Colonic mucosa (tissue), 4 donors: ENCODE measurements around the gene HSFX4. TPM values are rescaled to one million over a fixed set of nuclear protein-coding genes. Genes with fewer than 3 reads are reported as not detected.
"Not testable (repeated sequence)": the region's sequence is repeated elsewhere in the genome, so short reads cannot be mapped to it uniquely, and the experiment has no call there.

Experiments
- DNase-seq: peaks from one replicate; pipeline ENCODE4 v3.0.0-alpha.2; 2020
- H3K27ac ChIP-seq: fragments of 200-600 bp; one replicate; pipeline ENCODE4 v1.8.0; 2021
- H3K27me3 ChIP-seq: fragments of 200-600 bp; one replicate; pipeline ENCODE4 v1.8.0; 2021
- H3K36me3 ChIP-seq: fragments of 200-600 bp; one replicate; pipeline ENCODE4 v1.8.0; 2021
- H3K4me1 ChIP-seq: fragments of 200-600 bp; one replicate; pipeline ENCODE4 v1.8.0; 2021; ENCODE audit warnings: mild to moderate bottlenecking
- H3K4me3 ChIP-seq: fragments of 200-600 bp; one replicate; pipeline ENCODE4 v1.8.0; 2021
- H3K9ac ChIP-seq, 2 donors: one replicate each; pipeline ENCODE4 v1.7.0; 2013; ENCODE audit warnings: control low read depth in 2 of 2, low read depth in 2 of 2, low read length in 2 of 2
- H3K9me3 ChIP-seq: fragments of 200-600 bp; one replicate; pipeline ENCODE4 v1.8.0; 2021
- intact Hi-C: fragments of 100-400 bp; cut with DNase I; formaldehyde crosslinking; loops from one replicate; pipeline ENCODE4 v1.14.1; 2022
- total RNA-seq, 2 donors: library from RNA; stranded (reverse); fragmentation: NEBNext Ultra II Directional in 1 of 2; extraction: Animal tissue kit (Norgen Biotek cat#: 25700) in 1 of 2; gene quantifications; one replicate each; pipeline ENCODE4 v1.2.1, GENCODE V29; 2021
- TF ChIP-seq, protein P1 (sequence below): fragments of 200-600 bp; IDR thresholded peaks from one replicate; pipeline ENCODE4 v1.8.0; 2022; ENCODE audit warnings: antibody characterized with exemption, mild to moderate bottlenecking
- donor health status: healthy.
- donor health status: DM: no; HTN: no; CAD: no.
- donor health status: DM: no; HTN: no; CAD: no.

HSFX4 gene
- total RNA-seq, 2 donors from 2014 or later = not detected

DNA sequence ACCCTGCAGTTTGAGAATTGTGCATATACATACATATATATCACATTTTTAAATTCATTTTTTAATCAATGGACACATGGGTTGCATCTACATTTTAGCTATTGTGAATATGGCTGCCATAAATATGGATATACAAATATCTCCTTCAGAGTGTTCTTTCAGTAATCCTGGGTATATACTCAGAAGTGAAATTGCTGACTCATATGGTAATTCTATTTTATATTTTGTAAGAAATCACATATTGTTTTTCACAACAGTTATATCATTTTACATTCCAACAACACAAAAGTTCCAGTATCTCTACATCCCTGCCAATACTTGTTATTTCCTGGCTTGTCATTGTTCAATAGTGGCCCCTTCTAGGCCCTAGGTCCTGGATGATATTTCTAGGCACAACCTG, 20.6 kb upstream of the HSFX4 start:
- Histone ChIP-seq H3K4me3 (no peak overlapping the region), H3K27me3 (no peaks in the 10 kb centered on the region), H3K27ac (no peak overlapping the region), H3K9me3 (no peaks in the 10 kb centered on the region), H3K36me3 (no peaks in the 10 kb centered on the region), H3K9ac (no peak overlapping the region), H3K4me1 (no peaks in the 10 kb centered on the region)
- intact Hi-C loops = no loop called here
- TF ChIP-seq, protein P1, sequence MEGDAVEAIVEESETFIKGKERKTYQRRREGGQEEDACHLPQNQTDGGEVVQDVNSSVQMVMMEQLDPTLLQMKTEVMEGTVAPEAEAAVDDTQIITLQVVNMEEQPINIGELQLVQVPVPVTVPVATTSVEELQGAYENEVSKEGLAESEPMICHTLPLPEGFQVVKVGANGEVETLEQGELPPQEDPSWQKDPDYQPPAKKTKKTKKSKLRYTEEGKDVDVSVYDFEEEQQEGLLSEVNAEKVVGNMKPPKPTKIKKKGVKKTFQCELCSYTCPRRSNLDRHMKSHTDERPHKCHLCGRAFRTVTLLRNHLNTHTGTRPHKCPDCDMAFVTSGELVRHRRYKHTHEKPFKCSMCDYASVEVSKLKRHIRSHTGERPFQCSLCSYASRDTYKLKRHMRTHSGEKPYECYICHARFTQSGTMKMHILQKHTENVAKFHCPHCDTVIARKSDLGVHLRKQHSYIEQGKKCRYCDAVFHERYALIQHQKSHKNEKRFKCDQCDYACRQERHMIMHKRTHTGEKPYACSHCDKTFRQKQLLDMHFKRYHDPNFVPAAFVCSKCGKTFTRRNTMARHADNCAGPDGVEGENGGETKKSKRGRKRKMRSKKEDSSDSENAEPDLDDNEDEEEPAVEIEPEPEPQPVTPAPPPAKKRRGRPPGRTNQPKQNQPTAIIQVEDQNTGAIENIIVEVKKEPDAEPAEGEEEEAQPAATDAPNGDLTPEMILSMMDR = no peak
- DNase-seq = no peak

GRCh38 chrX:149909324-149910177, 19.8 kb upstream of the HSFX4 start:
- TF ChIP-seq, protein P1 = no peak
- no peaks in the 10 kb centered on the region for H3K27me3 ChIP-seq
- intact Hi-C loops = no loop called here
- no peaks in the 10 kb centered on the region for H3K9me3 ChIP-seq
- H3K9ac ChIP-seq = no peak overlapping the region
- no peaks in the 10 kb centered on the region for H3K36me3 ChIP-seq
- H3K4me1 ChIP-seq = no peaks in the 10 kb centered on the region
- DNase-seq = no peak
- no peak overlapping the region for H3K27ac ChIP-seq
- no peak overlapping the region for H3K4me3 ChIP-seq

DNA sequence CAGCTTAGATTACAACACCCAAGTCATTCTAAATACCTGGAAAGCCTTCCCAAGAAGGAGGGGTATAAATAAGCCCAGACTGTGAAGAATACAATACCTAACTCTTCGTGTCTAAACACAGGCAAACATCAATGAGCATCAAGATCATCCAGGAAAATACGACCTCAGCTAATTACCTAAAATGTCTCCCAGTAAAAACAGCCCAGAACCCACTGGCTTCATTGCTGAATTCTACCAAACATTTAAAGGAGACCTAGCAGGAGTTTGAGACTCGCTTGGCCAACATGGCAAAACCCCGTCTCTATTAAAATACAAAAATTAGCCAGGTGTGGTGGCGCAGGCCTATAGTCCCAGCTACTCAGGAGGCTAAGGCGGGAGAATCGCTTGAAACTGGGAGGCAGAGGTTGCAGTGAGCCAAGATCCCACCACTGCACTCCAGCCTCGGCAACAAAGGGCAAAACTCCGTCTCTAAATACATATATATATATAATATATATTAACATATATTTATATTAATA, 19.1 kb upstream of the HSFX4 start:
- intact Hi-C loops = no loop called here
- Histone ChIP-seq H3K36me3 (no peaks in the 10 kb centered on the region), H3K4me1 (no peaks in the 10 kb centered on the region), H3K4me3 (no peak overlapping the region), H3K9me3 (no peaks in the 10 kb centered on the region), H3K27ac (no peak overlapping the region), H3K9ac (no peak overlapping the region), H3K27me3 (no peaks in the 10 kb centered on the region)
- TF ChIP-seq, protein P1 = no peak
- no peak for DNase-seq

- TF ChIP-seq, protein P1 = no peak
- no peaks in the 10 kb centered on the region for H3K4me1 ChIP-seq
- H3K4me3 ChIP-seq = no peak overlapping the region
- H3K36me3 ChIP-seq = no peaks in the 10 kb centered on the region
- no peak for DNase-seq
- H3K9me3 ChIP-seq = no peaks in the 10 kb centered on the region
- no peaks in the 10 kb centered on the region for H3K27me3 ChIP-seq
- no peak overlapping the region for H3K9ac ChIP-seq
- intact Hi-C loops = no loop called here
- no peak overlapping the region for H3K27ac ChIP-seq
These were observed 12.5 kb upstream of the HSFX4 start for GRCh38 chrX:149916745-149917392.

- H3K9me3 ChIP-seq, H3K4me3 ChIP-seq, H3K27ac ChIP-seq, H3K36me3 ChIP-seq, H3K9ac ChIP-seq, H3K4me1 ChIP-seq, DNase-seq, H3K27me3 ChIP-seq, intact Hi-C loops: not testable (repeated sequence)
These were observed 5.5 kb upstream of the HSFX4 start for GRCh38 chrX:149923836-149924235.

- H3K36me3 ChIP-seq, H3K4me1 ChIP-seq, H3K27me3 ChIP-seq, intact Hi-C loops, H3K9me3 ChIP-seq, H3K4me3 ChIP-seq, DNase-seq, H3K27ac ChIP-seq, H3K9ac ChIP-seq: not testable (repeated sequence)
These were observed 4.9 kb upstream of the HSFX4 start for GRCh38 chrX:149924434-149924833.

- DNase-seq, H3K9me3 ChIP-seq, H3K27me3 ChIP-seq, intact Hi-C loops, H3K27ac ChIP-seq, H3K4me3 ChIP-seq, H3K9ac ChIP-seq, H3K4me1 ChIP-seq, H3K36me3 ChIP-seq: not testable (repeated sequence)
These were observed 2.0 kb upstream of the HSFX4 start for GRCh38 chrX:149927245-149927963.

GRCh38 chrX:149927964-149928258, 1.5 kb upstream of the HSFX4 start:
- H3K4me1 ChIP-seq, H3K36me3 ChIP-seq, intact Hi-C loops: not testable (repeated sequence)

DNA sequence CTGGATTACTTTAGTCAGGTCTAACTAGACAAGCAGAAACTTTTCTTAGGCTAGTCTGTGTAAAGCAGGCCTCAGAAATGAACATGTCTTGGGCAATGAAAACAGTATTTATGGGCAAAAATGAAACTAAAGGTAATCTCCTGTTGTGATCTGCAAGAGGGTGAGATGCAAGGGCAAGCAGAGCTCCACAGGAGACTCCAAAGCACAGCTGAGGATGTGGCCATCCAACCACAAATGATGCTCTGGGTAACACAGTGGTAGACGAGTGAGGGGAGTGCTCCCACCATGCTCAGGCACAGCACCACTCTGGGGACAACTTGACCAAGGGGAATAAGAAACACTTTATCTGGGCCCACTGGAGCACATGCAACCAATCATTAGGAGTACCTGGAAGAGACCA, 738 bp upstream of the HSFX4 start:
- intact Hi-C loops, H3K36me3 ChIP-seq, H3K9ac ChIP-seq, H3K27ac ChIP-seq, H3K4me3 ChIP-seq, H3K4me1 ChIP-seq, DNase-seq, H3K27me3 ChIP-seq, H3K9me3 ChIP-seq: not testable (repeated sequence)

More at GRCh38 chrX:149927964-149928258, 1.5 kb upstream of the HSFX4 start:
- not testable (repeated sequence) for H3K9ac ChIP-seq, H3K9me3 ChIP-seq, H3K4me3 ChIP-seq, DNase-seq, H3K27me3 ChIP-seq, H3K27ac ChIP-seq
